ENCODE measurements around the gene ETV2. TPM values are rescaled to one million over a fixed set of nuclear protein-coding genes. Genes with fewer than 3 reads are reported as not detected.
"Not testable (repeated sequence)": the region's sequence is repeated elsewhere in the genome, so short reads cannot be mapped to it uniquely, and the experiment has no call there.

ETV2 gene
- polyA plus RNA-seq, 1 donor from 2014 or later, result 0.58 TPM

- Histone ChIP-seq H3K79me2 (replicated peaks; ENCODE audit: insufficient read depth, low read length) (no peaks in the 10 kb centered on the region), H3K27me3 (ENCODE audit: insufficient read depth, low read depth, low read length) (no peaks in the 10 kb centered on the region), H3K9ac (ENCODE audit: low read length) (no peak overlapping the region), H3F3A (ENCODE audit: insufficient read depth, low read length, poor library complexity, severe bottlenecking) (no peaks in the 10 kb centered on the region), H3K4me2 (ENCODE audit: low read length) (no peak overlapping the region), H3K4me3 (ENCODE audit: low read length) (no peak overlapping the region), H3K36me3 (ENCODE audit: insufficient read depth, low read length) (no peaks in the 10 kb centered on the region), H3K9me3 (ENCODE audit: low read length) (no peaks in the 10 kb centered on the region), H2AFZ (ENCODE audit: low read depth, low read length) (no peak overlapping the region), H3K27ac (ENCODE audit: low read length) (no peak overlapping the region), H4K20me1 (ENCODE audit: insufficient read depth) (no peaks in the 10 kb centered on the region), H3K9me2 (ENCODE audit: insufficient read depth, low read length) (no peaks in the 10 kb centered on the region)
- TF ChIP-seq POLR2AphosphoS5 (IDR thresholded peaks at IDR 0.05) (no peak), TAF1 (IDR thresholded peaks at IDR 0.05; ENCODE audit: low read depth) (no peak), EP300 (conservative IDR thresholded peaks at IDR 0.05; ENCODE audit: poor library complexity, severe bottlenecking) (no peak), EZH2 (IDR thresholded peaks at IDR 0.05; ENCODE audit: borderline replicate concordance, insufficient read depth, low read length, poor library complexity, severe bottlenecking) (no peak), CTCF (IDR thresholded peaks at IDR 0.05; ENCODE audit: poor library complexity, severe bottlenecking) (no peak), REST (IDR thresholded peaks at IDR 0.05; ENCODE audit: borderline replicate concordance) (no peak), MXI1 (conservative IDR thresholded peaks at IDR 0.05; ENCODE audit: poor library complexity, severe bottlenecking) (no peak), RAD21 (conservative IDR thresholded peaks at IDR 0.05) (no peak), SMC3 (conservative IDR thresholded peaks at IDR 0.05; ENCODE audit: poor library complexity) (no peak)
Observed at GRCh38 chr19:35601971-35602370, 39.6 kb upstream of the ETV2 start.

- not testable (repeated sequence) for H3K4me2 ChIP-seq (ENCODE audit: low read length); H3F3A ChIP-seq (ENCODE audit: insufficient read depth, low read length, poor library complexity, severe bottlenecking); H3K4me3 ChIP-seq (ENCODE audit: low read length); H3K36me3 ChIP-seq (ENCODE audit: insufficient read depth, low read length); H4K20me1 ChIP-seq (ENCODE audit: insufficient read depth); H3K79me2 ChIP-seq (replicated peaks; ENCODE audit: insufficient read depth, low read length); H3K9me2 ChIP-seq (ENCODE audit: insufficient read depth, low read length); H3K9ac ChIP-seq (ENCODE audit: low read length); H3K27me3 ChIP-seq (ENCODE audit: insufficient read depth, low read depth, low read length); H3K9me3 ChIP-seq (ENCODE audit: low read length); H3K27ac ChIP-seq (ENCODE audit: low read length); H2AFZ ChIP-seq (ENCODE audit: low read depth, low read length)
Observed at GRCh38 chr19:35604436-35604835, 37.1 kb upstream of the ETV2 start.

- not testable (repeated sequence) for H3K79me2 ChIP-seq (replicated peaks; ENCODE audit: insufficient read depth, low read length); H3K4me2 ChIP-seq (ENCODE audit: low read length); H3F3A ChIP-seq (ENCODE audit: insufficient read depth, low read length, poor library complexity, severe bottlenecking); H3K9me3 ChIP-seq (ENCODE audit: low read length); H4K20me1 ChIP-seq (ENCODE audit: insufficient read depth); H3K27ac ChIP-seq (ENCODE audit: low read length); H2AFZ ChIP-seq (ENCODE audit: low read depth, low read length); H3K27me3 ChIP-seq (ENCODE audit: insufficient read depth, low read depth, low read length); H3K9ac ChIP-seq (ENCODE audit: low read length); H3K4me3 ChIP-seq (ENCODE audit: low read length); H3K9me2 ChIP-seq (ENCODE audit: insufficient read depth, low read length); H3K36me3 ChIP-seq (ENCODE audit: insufficient read depth, low read length)
Observed at GRCh38 chr19:35607170-35607569, 34.4 kb upstream of the ETV2 start.
